Measurements from ENCODE around the gene ANXA7. TPM values are rescaled to one million over a fixed set of nuclear protein-coding genes. Genes with fewer than 3 reads are reported as not detected.
"Not testable (repeated sequence)": the region's sequence is repeated elsewhere in the genome, so short reads cannot be mapped to it uniquely, and the experiment has no call there.

The ANXA7 gene
- total RNA-seq, 1 donor: 143 TPM

DNA sequence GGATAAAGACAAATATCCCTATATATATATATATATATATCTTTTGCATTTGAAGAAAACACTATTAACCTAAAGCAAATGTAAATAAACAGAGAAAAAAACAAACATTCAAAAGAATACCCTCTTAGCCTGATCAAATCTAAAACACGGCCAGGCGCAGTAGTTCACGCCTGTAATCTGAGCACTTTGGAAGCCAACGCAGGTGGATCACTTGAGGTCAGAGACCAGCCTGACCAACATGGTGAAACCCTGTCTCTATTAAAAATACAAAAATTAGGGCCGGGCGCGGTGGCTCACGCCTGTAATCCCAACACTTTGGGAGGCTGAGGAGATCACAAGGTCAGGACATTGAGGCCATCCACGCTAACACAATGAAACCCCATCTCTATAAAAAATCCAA, 9.2 kb downstream of the ANXA7 start:
- no peak for DNase-seq (ENCODE audit: insufficient read length, low spot score, missing footprints)
- TF ChIP-seq, protein P1, sequence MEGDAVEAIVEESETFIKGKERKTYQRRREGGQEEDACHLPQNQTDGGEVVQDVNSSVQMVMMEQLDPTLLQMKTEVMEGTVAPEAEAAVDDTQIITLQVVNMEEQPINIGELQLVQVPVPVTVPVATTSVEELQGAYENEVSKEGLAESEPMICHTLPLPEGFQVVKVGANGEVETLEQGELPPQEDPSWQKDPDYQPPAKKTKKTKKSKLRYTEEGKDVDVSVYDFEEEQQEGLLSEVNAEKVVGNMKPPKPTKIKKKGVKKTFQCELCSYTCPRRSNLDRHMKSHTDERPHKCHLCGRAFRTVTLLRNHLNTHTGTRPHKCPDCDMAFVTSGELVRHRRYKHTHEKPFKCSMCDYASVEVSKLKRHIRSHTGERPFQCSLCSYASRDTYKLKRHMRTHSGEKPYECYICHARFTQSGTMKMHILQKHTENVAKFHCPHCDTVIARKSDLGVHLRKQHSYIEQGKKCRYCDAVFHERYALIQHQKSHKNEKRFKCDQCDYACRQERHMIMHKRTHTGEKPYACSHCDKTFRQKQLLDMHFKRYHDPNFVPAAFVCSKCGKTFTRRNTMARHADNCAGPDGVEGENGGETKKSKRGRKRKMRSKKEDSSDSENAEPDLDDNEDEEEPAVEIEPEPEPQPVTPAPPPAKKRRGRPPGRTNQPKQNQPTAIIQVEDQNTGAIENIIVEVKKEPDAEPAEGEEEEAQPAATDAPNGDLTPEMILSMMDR (IDR thresholded peaks at IDR 0.05; ENCODE audit: extremely low read depth, low read depth, low read length): no peak
- no peak overlapping the region for H2AFZ ChIP-seq (ENCODE audit: low read length)
- H3K36me3 ChIP-seq (ENCODE audit: insufficient read depth, low read length): no peaks in the 10 kb centered on the region
- H3K9me3 ChIP-seq (ENCODE audit: low read depth, low read length): no peaks in the 10 kb centered on the region
- no peak overlapping the region for H3K4me3 ChIP-seq (ENCODE audit: insufficient read depth, low read length)
- H3K4me1 ChIP-seq (ENCODE audit: insufficient read depth, low read length): peaks cover 11% of the 10 kb centered on the region
- H3K79me2 ChIP-seq (ENCODE audit: insufficient read depth, low read length): peaks cover 100% of the 10 kb centered on the region
- H3K27ac ChIP-seq (ENCODE audit: low read depth, low read length): no peak overlapping the region
- peaks cover 76% of the 10 kb centered on the region for H4K20me1 ChIP-seq (ENCODE audit: insufficient read depth, low read length)
- H3K4me2 ChIP-seq (ENCODE audit: insufficient read depth, low read length): no peak overlapping the region
- no peaks in the 10 kb centered on the region for H3K27me3 ChIP-seq (ENCODE audit: insufficient read depth, low read length)

DNA sequence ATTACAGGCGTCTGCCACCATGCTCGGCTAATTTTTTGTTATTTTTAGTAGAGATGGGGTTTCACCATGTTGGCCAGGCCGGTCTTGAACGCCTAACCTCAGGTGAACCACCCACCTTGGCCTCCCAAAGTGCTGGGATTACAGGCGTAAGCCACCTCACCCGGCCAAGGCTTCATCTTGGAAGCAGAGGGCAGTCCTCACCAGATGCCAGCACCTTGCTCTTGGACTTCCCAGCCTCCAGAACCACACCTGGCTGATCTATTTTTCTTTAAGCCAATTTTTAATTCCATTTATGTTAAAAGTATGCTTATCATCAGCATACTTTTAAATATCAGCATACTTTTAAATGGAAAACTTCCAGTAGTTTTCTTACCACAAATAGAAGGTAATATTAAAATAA, 12.2 kb downstream of the ANXA7 start:
- peaks cover 23% of the 10 kb centered on the region for H3K36me3 ChIP-seq (ENCODE audit: insufficient read depth, low read length)
- peaks cover 67% of the 10 kb centered on the region for H4K20me1 ChIP-seq (ENCODE audit: insufficient read depth, low read length)
- H2AFZ ChIP-seq (ENCODE audit: low read length): no peak overlapping the region
- H3K4me3 ChIP-seq (ENCODE audit: insufficient read depth, low read length): no peak overlapping the region
- no peaks in the 10 kb centered on the region for H3K9me3 ChIP-seq (ENCODE audit: low read depth, low read length)
- peaks cover 95% of the 10 kb centered on the region for H3K79me2 ChIP-seq (ENCODE audit: insufficient read depth, low read length)
- DNase-seq (ENCODE audit: insufficient read length, low spot score, missing footprints): no peak
- H3K27ac ChIP-seq (ENCODE audit: low read depth, low read length): no peak overlapping the region
- TF ChIP-seq, protein P1 (IDR thresholded peaks at IDR 0.05; ENCODE audit: extremely low read depth, low read depth, low read length): no peak
- peaks cover under 1% of the 10 kb centered on the region for H3K4me1 ChIP-seq (ENCODE audit: insufficient read depth, low read length)
- no peak overlapping the region for H3K4me2 ChIP-seq (ENCODE audit: insufficient read depth, low read length)
- H3K27me3 ChIP-seq (ENCODE audit: insufficient read depth, low read length): no peaks in the 10 kb centered on the region

DNA sequence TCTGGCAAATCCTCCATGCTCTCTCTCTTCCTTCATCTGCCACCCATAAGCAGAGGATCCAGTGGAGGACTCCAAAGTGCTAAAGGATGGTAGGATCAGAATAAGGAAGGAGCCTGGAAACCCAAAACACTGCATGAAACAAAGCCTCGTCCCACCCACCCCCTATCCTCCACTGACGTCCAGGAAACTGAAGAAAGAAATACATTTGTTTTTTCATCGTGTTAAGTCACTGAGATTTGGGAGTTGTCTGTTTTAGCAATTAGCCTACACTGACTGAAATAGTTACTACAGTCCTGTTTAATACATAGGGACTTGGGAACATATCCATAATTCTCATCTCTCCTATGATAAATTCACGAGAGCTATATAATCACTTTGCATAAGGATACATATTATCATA, 14.8 kb downstream of the ANXA7 start:
- DNase-seq (ENCODE audit: insufficient read length, low spot score, missing footprints): no peak
- Histone ChIP-seq H4K20me1 (ENCODE audit: insufficient read depth, low read length) (peaks cover 54% of the 10 kb centered on the region), H2AFZ (ENCODE audit: low read length) (no peak overlapping the region), H3K4me1 (ENCODE audit: insufficient read depth, low read length) (no peaks in the 10 kb centered on the region), H3K4me2 (ENCODE audit: insufficient read depth, low read length) (no peak overlapping the region), H3K9me3 (ENCODE audit: low read depth, low read length) (no peaks in the 10 kb centered on the region), H3K4me3 (ENCODE audit: insufficient read depth, low read length) (no peak overlapping the region), H3K27me3 (ENCODE audit: insufficient read depth, low read length) (no peaks in the 10 kb centered on the region), H3K27ac (ENCODE audit: low read depth, low read length) (no peak overlapping the region), H3K36me3 (ENCODE audit: insufficient read depth, low read length) (peaks cover 44% of the 10 kb centered on the region), H3K79me2 (ENCODE audit: insufficient read depth, low read length) (peaks cover 87% of the 10 kb centered on the region)
- TF ChIP-seq, protein P1 (IDR thresholded peaks at IDR 0.05; ENCODE audit: extremely low read depth, low read depth, low read length): no peak

DNA sequence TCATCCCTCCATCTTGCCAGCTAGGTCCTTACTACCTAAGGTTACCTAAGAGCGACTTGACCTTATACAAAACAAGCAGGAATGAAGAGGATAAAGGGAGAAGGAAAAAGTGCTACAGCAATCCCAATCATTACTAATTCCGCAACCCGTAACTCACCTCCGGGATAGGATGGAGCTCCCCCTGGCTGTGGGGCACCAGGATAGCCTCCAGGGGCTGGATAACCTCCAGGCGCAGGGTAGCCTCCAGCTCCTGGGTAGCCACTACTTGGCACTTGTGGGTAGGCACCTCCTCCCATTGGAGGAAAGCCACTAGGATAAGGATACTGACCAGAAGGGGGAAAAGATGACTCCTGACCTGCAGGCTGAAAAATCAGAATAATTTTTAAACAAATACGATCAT, 15.8 kb downstream of the ANXA7 start:
- Histone ChIP-seq H3K79me2 (ENCODE audit: insufficient read depth, low read length) (peaks cover 80% of the 10 kb centered on the region), H2AFZ (ENCODE audit: low read length) (no peak overlapping the region), H3K4me1 (ENCODE audit: insufficient read depth, low read length) (no peaks in the 10 kb centered on the region), H4K20me1 (ENCODE audit: insufficient read depth, low read length) (peaks cover 46% of the 10 kb centered on the region), H3K27ac (ENCODE audit: low read depth, low read length) (no peak overlapping the region), H3K4me2 (ENCODE audit: insufficient read depth, low read length) (no peak overlapping the region), H3K4me3 (ENCODE audit: insufficient read depth, low read length) (no peak overlapping the region), H3K27me3 (ENCODE audit: insufficient read depth, low read length) (no peaks in the 10 kb centered on the region), H3K9me3 (ENCODE audit: low read depth, low read length) (no peaks in the 10 kb centered on the region), H3K36me3 (ENCODE audit: insufficient read depth, low read length) (peaks cover 44% of the 10 kb centered on the region)
- no peak for DNase-seq (ENCODE audit: insufficient read length, low spot score, missing footprints)
- TF ChIP-seq, protein P1 (IDR thresholded peaks at IDR 0.05; ENCODE audit: extremely low read depth, low read depth, low read length): peak; percentile 25

DNA sequence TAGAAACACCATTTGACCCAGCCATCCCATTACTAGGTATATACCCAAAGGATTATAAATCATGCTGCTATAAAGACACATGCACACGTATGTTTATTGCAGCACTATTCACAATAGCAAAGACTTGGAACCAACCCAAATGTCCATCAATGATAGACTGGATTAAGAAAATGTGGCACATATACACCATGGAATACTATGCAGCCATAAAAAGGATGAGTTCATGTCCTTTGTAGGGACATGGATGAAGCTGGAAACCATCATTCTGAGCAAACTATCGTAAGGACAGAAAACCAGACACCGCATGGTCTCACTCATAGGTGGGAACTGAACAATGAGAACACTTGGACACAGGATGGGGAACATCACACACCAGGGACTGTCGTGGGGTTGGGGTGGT, 19.5 kb downstream of the ANXA7 start:
- H3K27me3 ChIP-seq (ENCODE audit: insufficient read depth, low read length); H3K9me3 ChIP-seq (ENCODE audit: low read depth, low read length); H3K4me2 ChIP-seq (ENCODE audit: insufficient read depth, low read length); H3K27ac ChIP-seq (ENCODE audit: low read depth, low read length); H3K4me1 ChIP-seq (ENCODE audit: insufficient read depth, low read length); H3K4me3 ChIP-seq (ENCODE audit: insufficient read depth, low read length); H2AFZ ChIP-seq (ENCODE audit: low read length); DNase-seq (ENCODE audit: insufficient read length, low spot score, missing footprints): not testable (repeated sequence)
- peaks cover 28% of the 10 kb centered on the region for H4K20me1 ChIP-seq (ENCODE audit: insufficient read depth, low read length)
- H3K79me2 ChIP-seq (ENCODE audit: insufficient read depth, low read length): peaks cover 66% of the 10 kb centered on the region
- peaks cover 50% of the 10 kb centered on the region for H3K36me3 ChIP-seq (ENCODE audit: insufficient read depth, low read length)

Measured in osteoblast (primary cell).